HEK293 (cell line): ENCODE data around the gene INPP5B.
A peak's percentile ranks its signal among the peaks of the same experiment; 100 is the strongest.

Experiments used
- CTCF ChIA-PET: fragments of 350-600 bp; formaldehyde crosslinking; extraction: SDS; loops from one replicate; lab custom pipeline; 2021; ENCODE audit warnings: antibody characterized with exemption; lab: Yijun Ruan, JAX
- POLR2A ChIA-PET: fragments of 300-600 bp; formaldehyde crosslinking; extraction: SDS; loops from one replicate; lab custom pipeline; 2020; ENCODE audit warnings: antibody characterized with exemption, inconsistent platforms; lab: Yijun Ruan, JAX
- H3K27ac ChIP-seq: fragments of 200-500 bp; sonication (Bioruptor generic); 2 replicates; pipeline ENCODE4 v1.5.1; 2014; ENCODE audit warnings: low read depth, low read length, control low read depth, inconsistent platforms; ENCODE audit errors: extremely low read depth
- H3K36me3 ChIP-seq, 2 experiments: fragments of 200-500 bp in 1 of 2; sonication (Bioruptor generic) in 1 of 2; 1 replicate in 1 of 2; 2 replicates in 1 of 2; pipeline ENCODE4 v1.5.1; 2014 to 2017; ENCODE audit warnings: inconsistent platforms in 2 of 2, low read length in 2 of 2; ENCODE audit not compliant: control insufficient read depth in 2 of 2, insufficient read depth in 1 of 2
- H3K4me1 ChIP-seq: fragments of 200-500 bp; sonication (Bioruptor generic); 2 replicates; pipeline ENCODE4 v1.5.1; 2014; ENCODE audit warnings: mild to moderate bottlenecking, low read length, inconsistent platforms; ENCODE audit not compliant: control insufficient read depth, insufficient read depth
- H3K4me3 ChIP-seq: 2 replicates; pipeline ENCODE4 v1.5.1; 2011; ENCODE audit warnings: low read depth, mild to moderate bottlenecking, control low read depth, low read length, moderate library complexity
- H3K9me3 ChIP-seq: fragments of 200-500 bp; sonication (Bioruptor generic); 2 replicates; pipeline ENCODE4 v1.5.1; 2014; ENCODE audit warnings: low read depth, low read length, inconsistent platforms; ENCODE audit not compliant: control insufficient read depth, insufficient read depth
- CTCF ChIP-seq: fragments of 450-650 bp; formaldehyde crosslinking; IDR thresholded peaks from 2 replicates; pipeline ENCODE4 v1.5.1; 2016; ENCODE audit warnings: missing biosample characterization, missing genetic modification characterization
- KLF1 ChIP-seq: fragments of 450-650 bp; formaldehyde crosslinking; IDR thresholded peaks from 2 replicates; pipeline ENCODE4 v1.5.1; 2016; ENCODE audit warnings: missing biosample characterization, missing genetic modification characterization
- SCRT1 ChIP-seq: fragments of 450-650 bp; formaldehyde crosslinking; IDR thresholded peaks from 2 replicates; pipeline ENCODE4 v1.5.1; 2016; ENCODE audit warnings: missing biosample characterization, missing genetic modification characterization, borderline replicate concordance
- ZNF223 ChIP-seq: fragments of 450-650 bp; formaldehyde crosslinking; IDR thresholded peaks from 2 replicates; pipeline ENCODE4 v1.5.1; 2016; ENCODE audit warnings: missing biosample characterization, missing genetic modification characterization
- ZNF239 ChIP-seq: fragments of 450-650 bp; formaldehyde crosslinking; IDR thresholded peaks from 2 replicates; pipeline ENCODE4 v1.5.1; 2016; ENCODE audit warnings: missing biosample characterization, missing genetic modification characterization
- ZNF398 ChIP-seq: fragments of 450-650 bp; formaldehyde crosslinking; IDR thresholded peaks from 2 replicates; pipeline ENCODE4 v1.5.1; 2017; ENCODE audit warnings: missing biosample characterization, missing genetic modification characterization
- ZNF585B ChIP-seq: fragments of 450-650 bp; formaldehyde crosslinking; IDR thresholded peaks from 2 replicates; pipeline ENCODE4 v1.5.1; 2016; ENCODE audit warnings: missing biosample characterization, missing genetic modification characterization
- ZNF600 ChIP-seq: fragments of 450-650 bp; formaldehyde crosslinking; IDR thresholded peaks from 2 replicates; pipeline ENCODE4 v1.5.1; 2016; ENCODE audit warnings: missing biosample characterization, missing genetic modification characterization
- TF ChIP-seq, protein P1 (sequence below): fragments of 450-650 bp; formaldehyde crosslinking; IDR thresholded peaks from 2 replicates; pipeline ENCODE4 v1.5.1; 2016; ENCODE audit warnings: missing biosample characterization, missing genetic modification characterization
- TF ChIP-seq, protein P2 (sequence below): fragments of 450-650 bp; formaldehyde crosslinking; IDR thresholded peaks from 2 replicates; pipeline ENCODE4 v1.5.1; 2017; ENCODE audit warnings: missing biosample characterization, missing genetic modification characterization

Gene INPP5B

GRCh38 chr1:37958690-37959089, 11.8 kb upstream of the INPP5B start:
- H3K4me3 ChIP-seq: no peak overlapping the region
- TF ChIP-seq, protein P1, sequence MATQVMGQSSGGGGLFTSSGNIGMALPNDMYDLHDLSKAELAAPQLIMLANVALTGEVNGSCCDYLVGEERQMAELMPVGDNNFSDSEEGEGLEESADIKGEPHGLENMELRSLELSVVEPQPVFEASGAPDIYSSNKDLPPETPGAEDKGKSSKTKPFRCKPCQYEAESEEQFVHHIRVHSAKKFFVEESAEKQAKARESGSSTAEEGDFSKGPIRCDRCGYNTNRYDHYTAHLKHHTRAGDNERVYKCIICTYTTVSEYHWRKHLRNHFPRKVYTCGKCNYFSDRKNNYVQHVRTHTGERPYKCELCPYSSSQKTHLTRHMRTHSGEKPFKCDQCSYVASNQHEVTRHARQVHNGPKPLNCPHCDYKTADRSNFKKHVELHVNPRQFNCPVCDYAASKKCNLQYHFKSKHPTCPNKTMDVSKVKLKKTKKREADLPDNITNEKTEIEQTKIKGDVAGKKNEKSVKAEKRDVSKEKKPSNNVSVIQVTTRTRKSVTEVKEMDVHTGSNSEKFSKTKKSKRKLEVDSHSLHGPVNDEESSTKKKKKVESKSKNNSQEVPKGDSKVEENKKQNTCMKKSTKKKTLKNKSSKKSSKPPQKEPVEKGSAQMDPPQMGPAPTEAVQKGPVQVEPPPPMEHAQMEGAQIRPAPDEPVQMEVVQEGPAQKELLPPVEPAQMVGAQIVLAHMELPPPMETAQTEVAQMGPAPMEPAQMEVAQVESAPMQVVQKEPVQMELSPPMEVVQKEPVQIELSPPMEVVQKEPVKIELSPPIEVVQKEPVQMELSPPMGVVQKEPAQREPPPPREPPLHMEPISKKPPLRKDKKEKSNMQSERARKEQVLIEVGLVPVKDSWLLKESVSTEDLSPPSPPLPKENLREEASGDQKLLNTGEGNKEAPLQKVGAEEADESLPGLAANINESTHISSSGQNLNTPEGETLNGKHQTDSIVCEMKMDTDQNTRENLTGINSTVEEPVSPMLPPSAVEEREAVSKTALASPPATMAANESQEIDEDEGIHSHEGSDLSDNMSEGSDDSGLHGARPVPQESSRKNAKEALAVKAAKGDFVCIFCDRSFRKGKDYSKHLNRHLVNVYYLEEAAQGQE (tag by site-specific recombination): no peak
- TF ChIP-seq ZNF600 (tag by site-specific recombination): 0 out of 2 replicates have a peak, but pooled peaks have one; percentile 15
- POLR2A ChIA-PET: no interaction called here
- H3K36me3 ChIP-seq: peaks cover 43 to 71% of the 10 kb centered on the region in 2 experiments
- H3K27ac ChIP-seq: no peak overlapping the region
- CTCF ChIA-PET: no interaction called here
- no peaks in the 10 kb centered on the region for H3K9me3 ChIP-seq
- H3K4me1 ChIP-seq: no peaks in the 10 kb centered on the region

GRCh38 chr1:37955685-37956084, 8.8 kb upstream of the INPP5B start:
- Histone ChIP-seq H3K36me3 (peaks cover 20 to 49% of the 10 kb centered on the region in 2 experiments), H3K4me3 (no peak overlapping the region), H3K4me1 (no peaks in the 10 kb centered on the region), H3K9me3 (no peaks in the 10 kb centered on the region), H3K27ac (no peak overlapping the region)
- ChIA-PET POLR2A (no interaction called here), CTCF (no interaction called here)
- TF ChIP-seq ZNF239 (tag by site-specific recombination) (no peak), ZNF585B (no peak), KLF1 (tag by site-specific recombination) (no peak), ZNF600 (tag by site-specific recombination) (peak; percentile 52; the same call in 1 of the 2 replicates), SCRT1 (tag by site-specific recombination) (no peak)

GRCh38 chr1:37954316-37954971, 7.6 kb upstream of the INPP5B start:
- Histone ChIP-seq H3K4me3 (no peak overlapping the region), H3K4me1 (no peaks in the 10 kb centered on the region), H3K27ac (no peak overlapping the region), H3K9me3 (no peaks in the 10 kb centered on the region), H3K36me3 (peaks cover 16 to 37% of the 10 kb centered on the region in 2 experiments)
- ChIA-PET POLR2A (interaction anchor here (0.6 to 1.2 kb wide), 2 partner anchors 23 to 30 kb away, joined by 5 to 6 read pairs; no protein-coding TSS in a partner anchor), CTCF (interaction anchor here (0.6 kb wide), 1 partner anchor 10 kb away, joined by 4 read pairs; no protein-coding TSS in a partner anchor)
- TF ChIP-seq CTCF (tag by site-specific recombination): 0 out of 2 replicates have a peak, but pooled peaks have one; percentile 11
- TF ChIP-seq, protein P2, sequence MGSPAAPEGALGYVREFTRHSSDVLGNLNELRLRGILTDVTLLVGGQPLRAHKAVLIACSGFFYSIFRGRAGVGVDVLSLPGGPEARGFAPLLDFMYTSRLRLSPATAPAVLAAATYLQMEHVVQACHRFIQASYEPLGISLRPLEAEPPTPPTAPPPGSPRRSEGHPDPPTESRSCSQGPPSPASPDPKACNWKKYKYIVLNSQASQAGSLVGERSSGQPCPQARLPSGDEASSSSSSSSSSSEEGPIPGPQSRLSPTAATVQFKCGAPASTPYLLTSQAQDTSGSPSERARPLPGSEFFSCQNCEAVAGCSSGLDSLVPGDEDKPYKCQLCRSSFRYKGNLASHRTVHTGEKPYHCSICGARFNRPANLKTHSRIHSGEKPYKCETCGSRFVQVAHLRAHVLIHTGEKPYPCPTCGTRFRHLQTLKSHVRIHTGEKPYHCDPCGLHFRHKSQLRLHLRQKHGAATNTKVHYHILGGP (tag by site-specific recombination): no peak
- no peak for TF ChIP-seq ZNF398
- no peak for TF ChIP-seq ZNF223 (tag by site-specific recombination)
